ENCODE results near the gene JTB. TPM values are rescaled to one million over a fixed set of nuclear protein-coding genes. Genes with fewer than 3 reads are reported as not detected.
A peak's percentile ranks its signal among the peaks of the same experiment; 100 is the strongest.

The JTB gene
- total RNA-seq, 3 donors from 2014 or later (not counting 1 experiment from before 2014, with no cell fraction given) = 96.9 to 107 (median 101) TPM

GRCh38 chr1:153938996-153939395 is 38.5 kb downstream of the JTB start:
- Histone ChIP-seq H3K4me1 (ENCODE audit: control insufficient read depth, insufficient read depth, low read length) (peaks cover 26% of the 10 kb centered on the region), H3K4me3 (ENCODE audit: low read length) (no peak overlapping the region), H3K27me3 (ENCODE audit: control insufficient read depth, insufficient read depth, low read length) (no peaks in the 10 kb centered on the region), H3K36me3 (ENCODE audit: control insufficient read depth, insufficient read depth, low read length) (peaks cover 81% of the 10 kb centered on the region), H3K27ac (ENCODE audit: low read length) (no peak overlapping the region), H3K9me3 (ENCODE audit: control insufficient read depth, insufficient read depth, low read length) (no peaks in the 10 kb centered on the region)
- 96% methylated on average over 3 of the region's 3 CpGs for WGBS (ENCODE audit: insufficient coverage)
- no peak for ATAC-seq
- H3K4me1 Mint-ChIP-seq = peaks cover 23 to 44% of the 10 kb centered on the region in 2 donors
- H3K36me3 Mint-ChIP-seq = no peaks in the 10 kb centered on the region
- no peak for TF ChIP-seq CTCF (IDR thresholded peaks at IDR 0.05)
- H3K27ac Mint-ChIP-seq = peak overlapping the region in 1 of 2 donors; percentile 81
- no peaks in the 10 kb centered on the region for H3K9me3 Mint-ChIP-seq
- no peaks in the 10 kb centered on the region for H3K27me3 Mint-ChIP-seq (ENCODE audit: low read depth in 2 of 2)
- DNase-seq = no peak
- intact Hi-C loops (cut with micrococcal nuclease) = no loop called here
- no peak overlapping the region for H3K4me3 Mint-ChIP-seq

DNA sequence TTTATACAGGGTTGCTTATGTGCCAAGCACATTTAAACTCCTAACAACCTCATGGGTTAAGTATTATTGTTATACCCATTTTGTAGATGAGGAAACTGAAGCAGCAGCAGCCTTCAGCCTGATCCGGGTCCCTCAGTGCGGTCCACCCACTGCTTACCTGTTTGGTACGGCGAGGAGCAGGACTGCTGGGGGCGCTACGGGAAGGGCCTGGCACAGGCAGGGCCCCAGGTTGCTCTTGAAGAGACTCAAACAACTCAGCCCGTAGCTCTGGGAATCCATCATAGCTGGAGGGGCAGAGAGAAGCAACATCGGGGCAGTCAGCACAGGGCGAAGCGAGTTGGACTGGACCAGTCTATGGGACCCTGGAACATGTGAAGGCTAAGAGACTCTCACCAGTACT is 40.1 kb downstream of the JTB start:
- H3K36me3 ChIP-seq (ENCODE audit: control insufficient read depth, insufficient read depth, low read length) = peaks cover 88% of the 10 kb centered on the region
- ATAC-seq = no peak
- H3K9me3 Mint-ChIP-seq = no peaks in the 10 kb centered on the region
- TF ChIP-seq CTCF (IDR thresholded peaks at IDR 0.05) = no peak
- peaks cover 10% of the 10 kb centered on the region for H3K4me1 ChIP-seq (ENCODE audit: control insufficient read depth, insufficient read depth, low read length)
- no peaks in the 10 kb centered on the region for H3K36me3 Mint-ChIP-seq
- H3K4me3 Mint-ChIP-seq = no peak overlapping the region
- no peak overlapping the region for H3K4me3 ChIP-seq (ENCODE audit: low read length)
- peak overlapping the region in 1 of 2 donors; percentile 69 for H3K27ac Mint-ChIP-seq
- peaks cover 14 to 28% of the 10 kb centered on the region in 2 donors for H3K4me1 Mint-ChIP-seq
- H3K27me3 ChIP-seq (ENCODE audit: control insufficient read depth, insufficient read depth, low read length) = no peaks in the 10 kb centered on the region
- DNase-seq = no peak
- no peak overlapping the region for H3K27ac ChIP-seq (ENCODE audit: low read length)
- H3K9me3 ChIP-seq (ENCODE audit: control insufficient read depth, insufficient read depth, low read length) = no peaks in the 10 kb centered on the region
- H3K27me3 Mint-ChIP-seq (ENCODE audit: low read depth in 2 of 2) = no peaks in the 10 kb centered on the region
- intact Hi-C loops (cut with micrococcal nuclease) = no loop called here
- WGBS (ENCODE audit: insufficient coverage) = 97% methylated on average over 10 of the region's 10 CpGs

- intact Hi-C loops (cut with micrococcal nuclease) = no loop called here
- 97% methylated on average over 12 of the region's 12 CpGs for WGBS (ENCODE audit: insufficient coverage)
- Histone ChIP-seq H3K4me3 (ENCODE audit: low read length) (no peak overlapping the region), H3K9me3 (ENCODE audit: control insufficient read depth, insufficient read depth, low read length) (no peaks in the 10 kb centered on the region), H3K4me1 (ENCODE audit: control insufficient read depth, insufficient read depth, low read length) (peaks cover under 1% of the 10 kb centered on the region), H3K36me3 (ENCODE audit: control insufficient read depth, insufficient read depth, low read length) (peaks cover 84% of the 10 kb centered on the region), H3K27ac (ENCODE audit: low read length) (no peak overlapping the region), H3K27me3 (ENCODE audit: control insufficient read depth, insufficient read depth, low read length) (no peaks in the 10 kb centered on the region)
- Mint-ChIP-seq H3K27me3 (ENCODE audit: low read depth in 2 of 2) (no peaks in the 10 kb centered on the region), H3K27ac (no peak overlapping the region), H3K9me3 (no peaks in the 10 kb centered on the region), H3K4me1 (peaks cover 14 to 28% of the 10 kb centered on the region in 2 donors), H3K36me3 (no peaks in the 10 kb centered on the region), H3K4me3 (no peak overlapping the region)
- TF ChIP-seq CTCF (IDR thresholded peaks at IDR 0.05) = no peak
- ATAC-seq (no peak), DNase-seq (no peak)
These were observed 41.3 kb downstream of the JTB start for GRCh38 chr1:153936011-153936802.

Measured in natural killer cell (primary cell).